ENCODE results near the gene C4B.

- TF ChIP-seq EZH2 (optimal IDR thresholded peaks at IDR 0.05; ENCODE audit: low read depth, low read length) (no peak), CTCF (IDR thresholded peaks at IDR 0.05; ENCODE audit: low read length) (no peak), EZH2phosphoT487 (IDR thresholded peaks at IDR 0.05; ENCODE audit: low read length) (no peak)
These were observed 61.2 kb downstream of the C4B start for GRCh38 chr6:32075781-32076180.
